Thyroid gland (tissue), 4 donors: ENCODE results near the gene ARHGAP45.
"Not testable (repeated sequence)": the region's sequence is repeated elsewhere in the genome, so short reads cannot be mapped to it uniquely, and the experiment has no call there.

Source experiments
- CTCF ChIP-seq, 6 experiments: fragments of 200-600 bp in 3 of 6; fragments of 450-650 bp in 3 of 6; sonication (generic) in 3 of 6; IDR thresholded peaks; one replicate each; pipeline ENCODE4 v1.5.1; 2016 to 2019; ENCODE audit warnings: antibody characterized with exemption in 6 of 6, mild to moderate bottlenecking in 2 of 6, inconsistent platforms in 1 of 6, moderate library complexity in 1 of 6
- POLR2A ChIP-seq, 2 donors: fragments of 450-650 bp; IDR thresholded peaks; one replicate each; pipeline ENCODE4 v1.6.1; 2017; ENCODE audit warnings: antibody characterized with exemption in 2 of 2, mild to moderate bottlenecking in 2 of 2, moderate library complexity in 1 of 2

DNA sequence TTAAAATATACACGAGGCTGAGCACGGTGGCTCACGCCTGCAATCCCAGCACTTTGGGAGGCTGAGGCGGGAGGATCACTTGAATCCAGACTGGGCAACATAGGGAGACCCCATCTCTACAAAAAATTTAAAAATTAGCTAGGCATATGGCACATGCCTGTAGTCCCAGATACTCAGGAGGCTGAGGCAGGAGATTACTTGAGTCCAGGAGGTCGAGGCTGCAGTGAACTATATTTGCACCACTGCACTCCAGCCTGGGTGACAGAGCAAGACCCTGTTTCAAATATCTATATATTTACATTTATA lies 43.1 kb upstream of the ARHGAP45 start:
- TF ChIP-seq CTCF, POLR2A (IDR thresholded peaks at IDR 0.05): not testable (repeated sequence)
